Kidney glomerular epithelial cell (primary cell): ENCODE measurements around the gene ACTR1B.
"Not testable (repeated sequence)": the region's sequence is repeated elsewhere in the genome, so short reads cannot be mapped to it uniquely, and the experiment has no call there.

Source experiments
- DNase-seq: peaks from one replicate; lab custom pipeline; 2025; lab: John Stamatoyannopoulos, UW

The ACTR1B gene

GRCh38 chr2:97615746-97616145, 48.1 kb downstream of the ACTR1B start:
- not testable (repeated sequence) for DNase-seq

GRCh38 chr2:97611895-97612294, 51.9 kb downstream of the ACTR1B start:
- DNase-seq, result not testable (repeated sequence)

GRCh38 chr2:97608745-97609144, 55.1 kb downstream of the ACTR1B start:
- not testable (repeated sequence) for DNase-seq
